Caco-2 (cell line): ENCODE results near the gene NPAS3. TPM values are rescaled to one million over a fixed set of nuclear protein-coding genes. Genes with fewer than 3 reads are reported as not detected.

ENCODE experiments used
- BruUV-seq: library from RNA; stranded (reverse); fragments of 400-500 nt; replicated peaks from 2 replicates; lab custom pipeline; 2021; lab: Mats Ljungman, UMichigan
- CTCF ChIA-PET: fragments of 300-600 bp; sonication (Branson Sonifier 250); formaldehyde crosslinking; loops from one replicate; lab custom pipeline; 2022; ENCODE audit warnings: antibody characterized with exemption; lab: Charles Lee
- POLR2A ChIA-PET: fragments of 300-600 bp; sonication (Branson Sonifier 250); formaldehyde crosslinking; loops from one replicate; lab custom pipeline; 2022; ENCODE audit warnings: antibody characterized with exemption; lab: Charles Lee
- DNase-seq, 2 experiments: peaks; one replicate each; pipeline versions ENCODE4 v3.0.0 to v3.0.0-alpha.2; 2020 to 2022
- H3K27me3 ChIP-seq: replicated peaks from 2 replicates; pipeline ENCODE4 v1.6.0; 2011; ENCODE audit warnings: low read length; ENCODE audit not compliant: control insufficient read depth, insufficient read depth
- H3K36me3 ChIP-seq: 2 replicates; pipeline ENCODE4 v1.5.1; 2011; ENCODE audit warnings: low read length; ENCODE audit not compliant: control insufficient read depth, insufficient read depth
- H3K4me1 ChIP-seq: fragments of 250-450 bp; sonication (Bioruptor Pico); 2 replicates; pipeline ENCODE4 v1.5.1; 2020; ENCODE audit warnings: mild to moderate bottlenecking
- H3K4me3 ChIP-seq: 2 replicates; pipeline ENCODE4 v1.5.1; 2011; ENCODE audit warnings: low read depth, mild to moderate bottlenecking, control low read depth, low read length
- H3K9me3 ChIP-seq: fragments of 250-450 bp; sonication (Bioruptor Pico); 2 replicates; pipeline ENCODE4 v1.5.1; 2020; ENCODE audit warnings: mild to moderate bottlenecking, moderate library complexity
- H3K27ac Mint-ChIP-seq: one replicate; pipeline ENCODE4 v1.8.0; 2022; ENCODE audit warnings: mixed read lengths; ENCODE audit not compliant: unreplicated experiment
- H3K27me3 Mint-ChIP-seq: one replicate; pipeline ENCODE4 v1.8.0; 2022; ENCODE audit warnings: mixed read lengths; ENCODE audit not compliant: insufficient read depth, unreplicated experiment
- H3K36me3 Mint-ChIP-seq: one replicate; pipeline ENCODE4 v1.8.0; 2022; ENCODE audit warnings: mild to moderate bottlenecking, mixed read lengths; ENCODE audit not compliant: insufficient read depth, unreplicated experiment
- H3K4me1 Mint-ChIP-seq: one replicate; pipeline ENCODE4 v1.8.0; 2022; ENCODE audit warnings: low read depth, mixed read lengths; ENCODE audit not compliant: unreplicated experiment
- H3K4me3 Mint-ChIP-seq: one replicate; pipeline ENCODE4 v1.8.0; 2022; ENCODE audit warnings: mild to moderate bottlenecking, moderate library complexity, mixed read lengths; ENCODE audit not compliant: unreplicated experiment
- H3K9me3 Mint-ChIP-seq: one replicate; pipeline ENCODE4 v1.8.0; 2022; ENCODE audit warnings: mixed read lengths; ENCODE audit not compliant: unreplicated experiment
- intact Hi-C: fragments of 100-400 bp; cut with micrococcal nuclease; formaldehyde crosslinking; loops from one replicate; pipeline ENCODE4 v1.10.0; 2022; ENCODE audit not compliant: unreplicated experiment
- total RNA-seq: library from RNA; stranded (reverse); gene quantifications from 2 replicates; pipeline ENCODE4 v1.2.3, GENCODE V29; 2022
- TF ChIP-seq, protein P1 (sequence below), 2 experiments: fragments of 200-600 bp in 1 of 2; IDR thresholded peaks; 1 replicate in 1 of 2; 2 replicates in 1 of 2; pipeline versions ENCODE4 v1.5.1 to v1.8.0; 2011 to 2022; ENCODE audit warnings: antibody characterized with exemption in 1 of 2, control low read depth in 1 of 2, inconsistent platforms in 1 of 2, low read depth in 1 of 2, low read length in 1 of 2, mild to moderate bottlenecking in 1 of 2, moderate library complexity in 1 of 2; ENCODE audit not compliant: insufficient read depth in 1 of 2, severe bottlenecking in 1 of 2, unreplicated experiment in 1 of 2

Gene NPAS3
- total RNA-seq, 1 experiment from 2014 or later = not detected

DNA sequence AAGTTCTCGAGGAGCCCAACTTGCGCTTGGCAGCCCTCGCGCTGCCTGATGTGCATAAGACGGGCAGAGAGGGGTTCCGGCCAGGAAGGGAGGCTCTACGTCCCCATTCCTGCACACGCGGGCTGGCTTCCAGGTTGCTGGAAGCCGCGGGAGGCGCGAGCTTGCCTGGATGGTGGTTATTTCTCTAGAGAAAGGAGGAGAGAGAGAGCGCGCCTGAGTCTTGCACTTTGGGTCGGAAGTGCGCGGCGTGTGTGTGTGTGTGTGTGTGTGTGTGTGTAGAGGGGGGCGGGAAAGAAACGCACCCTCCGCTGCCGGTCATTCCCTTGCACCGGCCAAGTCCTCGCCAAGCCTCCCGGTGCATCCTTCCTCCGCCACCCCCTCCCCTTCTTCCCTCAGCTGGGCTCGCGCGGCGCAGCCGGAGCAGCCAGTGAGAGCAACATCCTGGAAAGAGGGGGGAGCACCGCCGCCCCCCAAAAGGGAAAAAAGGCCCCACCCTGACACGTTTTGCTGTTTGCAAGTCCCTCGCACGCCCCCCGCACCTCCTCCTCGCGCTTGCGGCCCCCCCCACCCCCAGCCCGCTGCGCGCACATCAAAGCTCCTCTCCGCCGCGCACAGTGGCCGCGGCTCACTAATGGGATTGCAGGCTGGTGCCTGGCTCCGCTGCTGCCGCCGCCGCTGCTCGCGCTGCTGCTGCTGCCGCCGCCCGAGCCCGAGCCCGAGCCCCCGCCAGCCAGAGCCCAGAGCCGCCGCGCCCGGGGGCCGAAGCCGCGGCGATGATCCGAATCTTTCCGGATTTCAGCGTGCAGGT lies 4.4 kb upstream of the NPAS3 start:
- Mint-ChIP-seq H3K9me3 (no peaks in the 10 kb centered on the region), H3K36me3 (no peaks in the 10 kb centered on the region), H3K4me3 (peak overlapping the region; percentile 56), H3K27ac (no peak overlapping the region), H3K4me1 (peaks cover 8% of the 10 kb centered on the region), H3K27me3 (peaks cover 37% of the 10 kb centered on the region)
- peaks cover 8% of the 10 kb centered on the region for H3K27me3 ChIP-seq
- BruUV-seq = no TSS peak
- POLR2A ChIA-PET = no interaction called here
- TF ChIP-seq, protein P1, sequence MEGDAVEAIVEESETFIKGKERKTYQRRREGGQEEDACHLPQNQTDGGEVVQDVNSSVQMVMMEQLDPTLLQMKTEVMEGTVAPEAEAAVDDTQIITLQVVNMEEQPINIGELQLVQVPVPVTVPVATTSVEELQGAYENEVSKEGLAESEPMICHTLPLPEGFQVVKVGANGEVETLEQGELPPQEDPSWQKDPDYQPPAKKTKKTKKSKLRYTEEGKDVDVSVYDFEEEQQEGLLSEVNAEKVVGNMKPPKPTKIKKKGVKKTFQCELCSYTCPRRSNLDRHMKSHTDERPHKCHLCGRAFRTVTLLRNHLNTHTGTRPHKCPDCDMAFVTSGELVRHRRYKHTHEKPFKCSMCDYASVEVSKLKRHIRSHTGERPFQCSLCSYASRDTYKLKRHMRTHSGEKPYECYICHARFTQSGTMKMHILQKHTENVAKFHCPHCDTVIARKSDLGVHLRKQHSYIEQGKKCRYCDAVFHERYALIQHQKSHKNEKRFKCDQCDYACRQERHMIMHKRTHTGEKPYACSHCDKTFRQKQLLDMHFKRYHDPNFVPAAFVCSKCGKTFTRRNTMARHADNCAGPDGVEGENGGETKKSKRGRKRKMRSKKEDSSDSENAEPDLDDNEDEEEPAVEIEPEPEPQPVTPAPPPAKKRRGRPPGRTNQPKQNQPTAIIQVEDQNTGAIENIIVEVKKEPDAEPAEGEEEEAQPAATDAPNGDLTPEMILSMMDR (IDR thresholded peaks at IDR 0.05; ENCODE audit: insufficient read depth in 1 of 2, low read depth in 1 of 2, low read length in 1 of 2, severe bottlenecking in 1 of 2, unreplicated experiment in 1 of 2) = no peak
- no peaks in the 10 kb centered on the region for H3K36me3 ChIP-seq
- CTCF ChIA-PET = no interaction called here
- no peaks in the 10 kb centered on the region for H3K9me3 ChIP-seq
- intact Hi-C loops = loop anchor here (10.0 kb wide), 1 partner anchor 219 kb away; no protein-coding TSS in a partner anchor
- peak overlapping the region; percentile 4; the same call in 1 of the 2 replicates for H3K4me3 ChIP-seq
- DNase-seq = no peak
- no peaks in the 10 kb centered on the region for H3K4me1 ChIP-seq

GRCh38 chr14:32934881-32935633 lies 3.6 kb upstream of the NPAS3 start:
- TF ChIP-seq, protein P1 (IDR thresholded peaks at IDR 0.05; ENCODE audit: insufficient read depth in 1 of 2, low read depth in 1 of 2, low read length in 1 of 2, severe bottlenecking in 1 of 2, unreplicated experiment in 1 of 2) = no peak
- DNase-seq = no peak
- H3K9me3 ChIP-seq = no peaks in the 10 kb centered on the region
- H3K36me3 ChIP-seq = no peaks in the 10 kb centered on the region
- H3K27me3 Mint-ChIP-seq = peaks cover 41% of the 10 kb centered on the region
- H3K4me1 Mint-ChIP-seq = peaks cover 16% of the 10 kb centered on the region
- BruUV-seq = no TSS peak
- H3K27me3 ChIP-seq = peaks cover 9% of the 10 kb centered on the region
- ChIA-PET CTCF (no interaction called here), POLR2A (no interaction called here)
- no peaks in the 10 kb centered on the region for H3K4me1 ChIP-seq
- no peaks in the 10 kb centered on the region for H3K9me3 Mint-ChIP-seq
- H3K4me3 ChIP-seq = no peak overlapping the region
- peak overlapping the region; percentile 31 for H3K4me3 Mint-ChIP-seq
- H3K36me3 Mint-ChIP-seq = no peaks in the 10 kb centered on the region
- no peak overlapping the region for H3K27ac Mint-ChIP-seq
- intact Hi-C loops = loop anchor here (10.0 kb wide), 1 partner anchor 220 kb away; no protein-coding TSS in a partner anchor
